ENCODE measurements around the gene LMAN1L. TPM values are rescaled to one million over a fixed set of nuclear protein-coding genes. Genes with fewer than 3 reads are reported as not detected.
"Not testable (repeated sequence)": the region's sequence is repeated elsewhere in the genome, so short reads cannot be mapped to it uniquely, and the experiment has no call there.

Gene LMAN1L
- polyA plus RNA-seq, 2 donors = 0.27 to 0.61 TPM

- peaks cover 20 to 44% of the 10 kb centered on the region in 2 donors for H3K4me1 ChIP-seq (ENCODE audit: control insufficient read depth in 2 of 2, insufficient read depth in 2 of 2, low read length in 1 of 2)
- 0% methylated on average over 49 to 72 of the region's 72 CpGs for WGBS, 2 donors
- peak overlapping the region; percentile 97 to 99 for H3K27ac ChIP-seq (ENCODE audit: low read depth in 2 of 2, low read length in 1 of 2)
- no peaks in the 10 kb centered on the region for H3K27me3 ChIP-seq (ENCODE audit: control insufficient read depth in 1 of 2, insufficient read depth in 2 of 2, low read length in 2 of 2)
- peak overlapping the region; percentile 78 to 97 for H3K4me3 ChIP-seq (ENCODE audit: low read depth in 1 of 2, low read length in 2 of 2)
- H3K9me3 ChIP-seq (ENCODE audit: control insufficient read depth in 2 of 2, insufficient read depth in 1 of 2, low read depth in 1 of 2, low read length in 1 of 2) = no peaks in the 10 kb centered on the region
- H3K36me3 ChIP-seq (ENCODE audit: control insufficient read depth in 2 of 2, insufficient read depth in 2 of 2, low read length in 1 of 2) = no peaks in the 10 kb centered on the region
Observed at GRCh38 chr15:74782259-74783071, 30.2 kb upstream of the LMAN1L start.

- Histone ChIP-seq H3K27me3 (ENCODE audit: control insufficient read depth in 1 of 2, insufficient read depth in 2 of 2, low read length in 2 of 2) (no peaks in the 10 kb centered on the region), H3K36me3 (ENCODE audit: control insufficient read depth in 2 of 2, insufficient read depth in 2 of 2, low read length in 1 of 2) (no peaks in the 10 kb centered on the region), H3K4me1 (ENCODE audit: control insufficient read depth in 2 of 2, insufficient read depth in 2 of 2, low read length in 1 of 2) (peaks cover 25 to 45% of the 10 kb centered on the region in 2 donors), H3K27ac (ENCODE audit: low read depth in 2 of 2, low read length in 1 of 2) (peak overlapping the region; percentile 97 to 99), H3K4me3 (ENCODE audit: low read depth in 1 of 2, low read length in 2 of 2) (peak overlapping the region; percentile 78 to 97), H3K9me3 (ENCODE audit: control insufficient read depth in 2 of 2, insufficient read depth in 1 of 2, low read depth in 1 of 2, low read length in 1 of 2) (no peaks in the 10 kb centered on the region)
- WGBS, 2 donors = 6% methylated on average over 12 to 13 of the region's 13 CpGs
Observed at GRCh38 chr15:74783072-74783807, 29.4 kb upstream of the LMAN1L start.

GRCh38 chr15:74783808-74784175, 28.8 kb upstream of the LMAN1L start:
- no peaks in the 10 kb centered on the region for H3K36me3 ChIP-seq (ENCODE audit: control insufficient read depth in 2 of 2, insufficient read depth in 2 of 2, low read length in 1 of 2)
- no peaks in the 10 kb centered on the region for H3K9me3 ChIP-seq (ENCODE audit: control insufficient read depth in 2 of 2, insufficient read depth in 1 of 2, low read depth in 1 of 2, low read length in 1 of 2)
- H3K4me3 ChIP-seq (ENCODE audit: low read depth in 1 of 2, low read length in 2 of 2) = peak overlapping the region; percentile 78 to 97
- peaks cover 28 to 46% of the 10 kb centered on the region in 2 donors for H3K4me1 ChIP-seq (ENCODE audit: control insufficient read depth in 2 of 2, insufficient read depth in 2 of 2, low read length in 1 of 2)
- 29 to 35% methylated on average over 3 of the region's 3 CpGs for WGBS, 2 donors
- no peaks in the 10 kb centered on the region for H3K27me3 ChIP-seq (ENCODE audit: control insufficient read depth in 1 of 2, insufficient read depth in 2 of 2, low read length in 2 of 2)
- peak overlapping the region; percentile 57 to 99 for H3K27ac ChIP-seq (ENCODE audit: low read depth in 2 of 2, low read length in 1 of 2)

GRCh38 chr15:74784426-74785193, 28.0 kb upstream of the LMAN1L start:
- no peaks in the 10 kb centered on the region for H3K36me3 ChIP-seq (ENCODE audit: control insufficient read depth in 2 of 2, insufficient read depth in 2 of 2, low read length in 1 of 2)
- H3K27me3 ChIP-seq (ENCODE audit: control insufficient read depth in 1 of 2, insufficient read depth in 2 of 2, low read length in 2 of 2) = no peaks in the 10 kb centered on the region
- WGBS, 2 donors = 62 to 66% methylated on average over 8 of the region's 8 CpGs
- H3K9me3 ChIP-seq (ENCODE audit: control insufficient read depth in 2 of 2, insufficient read depth in 1 of 2, low read depth in 1 of 2, low read length in 1 of 2) = no peaks in the 10 kb centered on the region
- peak overlapping the region in 1 of 2 donors; percentile 97 for H3K4me3 ChIP-seq (ENCODE audit: low read depth in 1 of 2, low read length in 2 of 2)
- H3K27ac ChIP-seq (ENCODE audit: low read depth in 2 of 2, low read length in 1 of 2) = peak overlapping the region; percentile 32 to 99
- H3K4me1 ChIP-seq (ENCODE audit: control insufficient read depth in 2 of 2, insufficient read depth in 2 of 2, low read length in 1 of 2) = peaks cover 30 to 53% of the 10 kb centered on the region in 2 donors

- Histone ChIP-seq H3K4me3 (ENCODE audit: low read depth in 1 of 2, low read length in 2 of 2) (peak overlapping the region; percentile 31 to 97), H3K36me3 (ENCODE audit: control insufficient read depth in 2 of 2, insufficient read depth in 2 of 2, low read length in 1 of 2) (peaks cover 0 to 5% of the 10 kb centered on the region in 2 donors), H3K27ac (ENCODE audit: low read depth in 2 of 2, low read length in 1 of 2) (peak overlapping the region; percentile 32 to 96), H3K4me1 (ENCODE audit: control insufficient read depth in 2 of 2, insufficient read depth in 2 of 2, low read length in 1 of 2) (peaks cover 37 to 59% of the 10 kb centered on the region in 2 donors), H3K9me3 (ENCODE audit: control insufficient read depth in 2 of 2, insufficient read depth in 1 of 2, low read depth in 1 of 2, low read length in 1 of 2) (no peaks in the 10 kb centered on the region), H3K27me3 (ENCODE audit: control insufficient read depth in 1 of 2, insufficient read depth in 2 of 2, low read length in 2 of 2) (no peaks in the 10 kb centered on the region)
- WGBS, 2 donors = 58 to 69% methylated on average over 13 of the region's 13 CpGs
Observed at GRCh38 chr15:74785194-74786032, 27.2 kb upstream of the LMAN1L start.

- not testable (repeated sequence) for H3K9me3 ChIP-seq (ENCODE audit: control insufficient read depth in 2 of 2, insufficient read depth in 1 of 2, low read depth in 1 of 2, low read length in 1 of 2); H3K27me3 ChIP-seq (ENCODE audit: control insufficient read depth in 1 of 2, insufficient read depth in 2 of 2, low read length in 2 of 2); H3K36me3 ChIP-seq (ENCODE audit: control insufficient read depth in 2 of 2, insufficient read depth in 2 of 2, low read length in 1 of 2)
- 40 to 52% methylated on average over 12 of the region's 12 CpGs for WGBS, 2 donors
- peak overlapping the region; percentile 6 to 17 for H3K4me3 ChIP-seq (ENCODE audit: low read depth in 1 of 2, low read length in 2 of 2)
- peak overlapping the region; percentile 90 to 96 for H3K27ac ChIP-seq (ENCODE audit: low read depth in 2 of 2, low read length in 1 of 2)
- H3K4me1 ChIP-seq (ENCODE audit: control insufficient read depth in 2 of 2, insufficient read depth in 2 of 2, low read length in 1 of 2) = peaks cover 37 to 58% of the 10 kb centered on the region in 2 donors
Observed at GRCh38 chr15:74786081-74786480, 26.6 kb upstream of the LMAN1L start.

GRCh38 chr15:74786551-74787165, 26.0 kb upstream of the LMAN1L start:
- 44 to 48% methylated on average over 7 of the region's 7 CpGs for WGBS, 2 donors
- Histone ChIP-seq H3K27ac (ENCODE audit: low read depth in 2 of 2, low read length in 1 of 2) (peak overlapping the region; percentile 90 to 96), H3K4me3 (ENCODE audit: low read depth in 1 of 2, low read length in 2 of 2) (peak overlapping the region; percentile 6 to 17), H3K36me3 (ENCODE audit: control insufficient read depth in 2 of 2, insufficient read depth in 2 of 2, low read length in 1 of 2) (peaks cover 0 to 5% of the 10 kb centered on the region in 2 donors), H3K27me3 (ENCODE audit: control insufficient read depth in 1 of 2, insufficient read depth in 2 of 2, low read length in 2 of 2) (no peaks in the 10 kb centered on the region), H3K4me1 (ENCODE audit: control insufficient read depth in 2 of 2, insufficient read depth in 2 of 2, low read length in 1 of 2) (peaks cover 35 to 53% of the 10 kb centered on the region in 2 donors), H3K9me3 (ENCODE audit: control insufficient read depth in 2 of 2, insufficient read depth in 1 of 2, low read depth in 1 of 2, low read length in 1 of 2) (no peaks in the 10 kb centered on the region)

GRCh38 chr15:74787251-74788041, 25.2 kb upstream of the LMAN1L start:
- Histone ChIP-seq H3K4me3 (ENCODE audit: low read depth in 1 of 2, low read length in 2 of 2) (peak overlapping the region; percentile 11 to 20), H3K4me1 (ENCODE audit: control insufficient read depth in 2 of 2, insufficient read depth in 2 of 2, low read length in 1 of 2) (peaks cover 36 to 56% of the 10 kb centered on the region in 2 donors)

More at GRCh38 chr15:74787251-74788041, 25.2 kb upstream of the LMAN1L start:
- peak overlapping the region; percentile 90 to 96 for H3K27ac ChIP-seq (ENCODE audit: low read depth in 2 of 2, low read length in 1 of 2)
- WGBS, 2 donors = 47 to 48% methylated on average over 13 of the region's 13 CpGs
- no peaks in the 10 kb centered on the region for H3K27me3 ChIP-seq (ENCODE audit: control insufficient read depth in 1 of 2, insufficient read depth in 2 of 2, low read length in 2 of 2)
- H3K36me3 ChIP-seq (ENCODE audit: control insufficient read depth in 2 of 2, insufficient read depth in 2 of 2, low read length in 1 of 2) = peaks cover 0 to 5% of the 10 kb centered on the region in 2 donors
- no peaks in the 10 kb centered on the region for H3K9me3 ChIP-seq (ENCODE audit: control insufficient read depth in 2 of 2, insufficient read depth in 1 of 2, low read depth in 1 of 2, low read length in 1 of 2)
